ENCODE data around the gene ELMOD1.

GRCh38 chr11:107587306-107587979 lies 3.5 kb upstream of the ELMOD1 start:
- TF ChIP-seq CTCF (IDR thresholded peaks at IDR 0.05; ENCODE audit: insufficient read depth, low read length, poor library complexity, severe bottlenecking) (no peak), EZH2phosphoT487 (conservative IDR thresholded peaks at IDR 0.05; ENCODE audit: low read length) (no peak)

Data from SU-DHL-6 (cell line).